NCI-H345 treated with DMSO at 0.1 percent for 48 hours (cell line): ENCODE results near the gene MSH5.
"Not testable (repeated sequence)": the region's sequence is repeated elsewhere in the genome, so short reads cannot be mapped to it uniquely, and the experiment has no call there.

Experiments
- DNase-seq: peaks from one replicate; lab custom pipeline; 2025; ENCODE audit not compliant: unreplicated experiment; lab: John Stamatoyannopoulos, UW

MSH5 gene

GRCh38 chr6:31777667-31778050 lies 37.9 kb downstream of the MSH5 start:
- DNase-seq, result no peak

GRCh38 chr6:31778193-31778592 lies 38.4 kb downstream of the MSH5 start:
- DNase-seq, result no peak

- DNase-seq, result no peak
These were observed 39.4 kb downstream of the MSH5 start for GRCh38 chr6:31778999-31779885.

- no peak for DNase-seq
These were observed 40.1 kb downstream of the MSH5 start for GRCh38 chr6:31779908-31780307.

GRCh38 chr6:31780507-31781243 lies 40.9 kb downstream of the MSH5 start:
- DNase-seq, result no peak

GRCh38 chr6:31781244-31782125 lies 41.7 kb downstream of the MSH5 start:
- no peak for DNase-seq

- no peak for DNase-seq
These were observed 42.5 kb downstream of the MSH5 start for GRCh38 chr6:31782126-31782855.

GRCh38 chr6:31784098-31784925 lies 44.5 kb downstream of the MSH5 start:
- no peak for DNase-seq

- no peak for DNase-seq
These were observed 45.7 kb downstream of the MSH5 start for GRCh38 chr6:31785475-31785874.

GRCh38 chr6:31791324-31792089 lies 51.7 kb downstream of the MSH5 start:
- peak; percentile 15 for DNase-seq

- DNase-seq, result no peak
These were observed 52.2 kb downstream of the MSH5 start for GRCh38 chr6:31792090-31792374.

GRCh38 chr6:31792761-31793171 lies 53.0 kb downstream of the MSH5 start:
- no peak for DNase-seq

- not testable (repeated sequence) for DNase-seq
These were observed 54.1 kb downstream of the MSH5 start for GRCh38 chr6:31793927-31794245.

GRCh38 chr6:31794294-31794865 lies 54.6 kb downstream of the MSH5 start:
- DNase-seq, result no peak

- DNase-seq, result no peak
These were observed 55.2 kb downstream of the MSH5 start for GRCh38 chr6:31794866-31795615.

GRCh38 chr6:31795616-31796298 lies 56.0 kb downstream of the MSH5 start, which contains the start of gene VARS1:
Gene VARS1 (minus strand): TSS chr6:31795752. CDS start chr6:31795217, 535 bp downstream.
- peak; percentile 72 for DNase-seq

GRCh38 chr6:31796993-31797385 lies 57.2 kb downstream of the MSH5 start:
- no peak for DNase-seq

GRCh38 chr6:31797588-31797987 lies 57.8 kb downstream of the MSH5 start:
- no peak for DNase-seq
